ENCODE data around the gene LDLRAD1.
A peak's percentile ranks its signal among the peaks of the same experiment; 100 is the strongest.

LDLRAD1 gene

GRCh38 chr1:54052934-54053744 lies 35.2 kb upstream of the LDLRAD1 start, which contains the start of the genes TCEANC2 and TMEM59:
TCEANC2 (plus strand) TSS chr1:54053608; CDS start chr1:54054423, 815 bp downstream.
TMEM59 (minus strand) TSS chr1:54053204; CDS start chr1:54053188, 16 bp downstream.
- peak; percentile 95 for ATAC-seq
- TF ChIP-seq ZNF70 (CRISPR knock-in tag; IDR thresholded peaks at IDR 0.05) (peak; percentile 88), POU6F1 (CRISPR knock-in tag; IDR thresholded peaks at IDR 0.05; ENCODE audit: borderline replicate concordance, low read depth) (no peak), BACH2 (CRISPR knock-in tag; IDR thresholded peaks at IDR 0.05; ENCODE audit: borderline replicate concordance) (no peak), ARNTL (CRISPR knock-in tag; IDR thresholded peaks at IDR 0.05; ENCODE audit: borderline replicate concordance, low read depth) (no peak), RARB (CRISPR knock-in tag; IDR thresholded peaks at IDR 0.05) (no peak), ZC3H10 (CRISPR knock-in tag; IDR thresholded peaks at IDR 0.05) (no peak), ZFP30 (CRISPR knock-in tag; IDR thresholded peaks at IDR 0.05) (no peak), TCF4 (CRISPR knock-in tag; IDR thresholded peaks at IDR 0.05; ENCODE audit: borderline replicate concordance) (peak; percentile 18; the same call in 1 of the 2 replicates), TSHZ2 (CRISPR knock-in tag; IDR thresholded peaks at IDR 0.05) (0 out of 2 replicates have a peak, but pooled peaks have one; percentile 77), ZNF565 (CRISPR knock-in tag; conservative IDR thresholded peaks at IDR 0.05; ENCODE audit: low read depth) (no peak), ZNF8 (CRISPR knock-in tag; IDR thresholded peaks at IDR 0.05) (no peak), SNAI2 (CRISPR knock-in tag; IDR thresholded peaks at IDR 0.05) (no peak), CSRNP3 (CRISPR knock-in tag; IDR thresholded peaks at IDR 0.05) (no peak), ESRRG (CRISPR knock-in tag; IDR thresholded peaks at IDR 0.05) (no peak), ZFP3 (CRISPR knock-in tag; IDR thresholded peaks at IDR 0.05) (no peak), ISL1 (CRISPR knock-in tag; IDR thresholded peaks at IDR 0.05) (no peak), CSDC2 (CRISPR knock-in tag; IDR thresholded peaks at IDR 0.05) (no peak), CREB5 (CRISPR knock-in tag; IDR thresholded peaks at IDR 0.05; ENCODE audit: low read depth) (no peak), TOX (CRISPR knock-in tag; IDR thresholded peaks at IDR 0.05; ENCODE audit: borderline replicate concordance) (no peak), PATZ1 (CRISPR knock-in tag; IDR thresholded peaks at IDR 0.05; ENCODE audit: borderline replicate concordance) (no peak), PPARA (CRISPR knock-in tag; IDR thresholded peaks at IDR 0.05; ENCODE audit: borderline replicate concordance) (no peak), OSR1 (CRISPR knock-in tag; IDR thresholded peaks at IDR 0.05) (no peak), GLIS3 (CRISPR knock-in tag; IDR thresholded peaks at IDR 0.05) (no peak)

- peak; percentile 52 for ATAC-seq
- no peak for TF ChIP-seq ZFP3 (CRISPR knock-in tag; IDR thresholded peaks at IDR 0.05)
- no peak for TF ChIP-seq SNAI2 (CRISPR knock-in tag; IDR thresholded peaks at IDR 0.05)
- no peak for TF ChIP-seq ZFP30 (CRISPR knock-in tag; IDR thresholded peaks at IDR 0.05)
- no peak for TF ChIP-seq ZNF565 (CRISPR knock-in tag; conservative IDR thresholded peaks at IDR 0.05; ENCODE audit: low read depth)
- no peak for TF ChIP-seq TCF4 (CRISPR knock-in tag; IDR thresholded peaks at IDR 0.05; ENCODE audit: borderline replicate concordance)
- no peak for TF ChIP-seq PATZ1 (CRISPR knock-in tag; IDR thresholded peaks at IDR 0.05; ENCODE audit: borderline replicate concordance)
- no peak for TF ChIP-seq ISL1 (CRISPR knock-in tag; IDR thresholded peaks at IDR 0.05)
- TF ChIP-seq ZNF8 (CRISPR knock-in tag; IDR thresholded peaks at IDR 0.05) = no peak
- no peak for TF ChIP-seq RARB (CRISPR knock-in tag; IDR thresholded peaks at IDR 0.05)
- no peak for TF ChIP-seq ZC3H10 (CRISPR knock-in tag; IDR thresholded peaks at IDR 0.05)
- TF ChIP-seq GLIS3 (CRISPR knock-in tag; IDR thresholded peaks at IDR 0.05) = no peak
- TF ChIP-seq TSHZ2 (CRISPR knock-in tag; IDR thresholded peaks at IDR 0.05) = no peak
- no peak for TF ChIP-seq CSDC2 (CRISPR knock-in tag; IDR thresholded peaks at IDR 0.05)
- TF ChIP-seq ZNF70 (CRISPR knock-in tag; IDR thresholded peaks at IDR 0.05) = no peak
Measured at GRCh38 chr1:54052431-54052933, 34.5 kb upstream of the LDLRAD1 start.
